Measurements from ENCODE around the gene ZFP28.

Gene ZFP28

DNA sequence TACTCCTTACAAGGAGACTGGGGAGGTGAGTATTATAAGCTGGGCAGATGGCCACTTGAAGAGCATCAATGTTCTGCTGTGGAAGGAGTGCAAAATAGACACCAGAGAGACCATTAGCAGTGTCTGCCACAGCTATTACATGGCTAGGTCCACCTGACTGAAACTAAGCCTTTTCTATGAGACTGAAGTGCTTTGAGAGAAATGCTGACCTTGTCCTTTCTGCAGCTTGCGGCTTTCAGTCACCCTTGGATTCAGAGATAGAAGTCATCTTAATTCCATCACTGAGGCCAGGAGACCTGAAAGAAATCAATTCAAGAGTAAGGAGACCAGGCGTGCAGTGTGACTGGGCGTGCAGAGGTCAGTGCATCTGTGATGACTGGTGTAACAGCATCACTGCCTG is 1.3 kb upstream of the ZFP28 start:
- TF ChIP-seq, protein P1, sequence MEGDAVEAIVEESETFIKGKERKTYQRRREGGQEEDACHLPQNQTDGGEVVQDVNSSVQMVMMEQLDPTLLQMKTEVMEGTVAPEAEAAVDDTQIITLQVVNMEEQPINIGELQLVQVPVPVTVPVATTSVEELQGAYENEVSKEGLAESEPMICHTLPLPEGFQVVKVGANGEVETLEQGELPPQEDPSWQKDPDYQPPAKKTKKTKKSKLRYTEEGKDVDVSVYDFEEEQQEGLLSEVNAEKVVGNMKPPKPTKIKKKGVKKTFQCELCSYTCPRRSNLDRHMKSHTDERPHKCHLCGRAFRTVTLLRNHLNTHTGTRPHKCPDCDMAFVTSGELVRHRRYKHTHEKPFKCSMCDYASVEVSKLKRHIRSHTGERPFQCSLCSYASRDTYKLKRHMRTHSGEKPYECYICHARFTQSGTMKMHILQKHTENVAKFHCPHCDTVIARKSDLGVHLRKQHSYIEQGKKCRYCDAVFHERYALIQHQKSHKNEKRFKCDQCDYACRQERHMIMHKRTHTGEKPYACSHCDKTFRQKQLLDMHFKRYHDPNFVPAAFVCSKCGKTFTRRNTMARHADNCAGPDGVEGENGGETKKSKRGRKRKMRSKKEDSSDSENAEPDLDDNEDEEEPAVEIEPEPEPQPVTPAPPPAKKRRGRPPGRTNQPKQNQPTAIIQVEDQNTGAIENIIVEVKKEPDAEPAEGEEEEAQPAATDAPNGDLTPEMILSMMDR (IDR thresholded peaks at IDR 0.05): no peak
- no peak for DNase-seq (ENCODE audit: low spot score)
- Histone ChIP-seq H3K27ac (no peak overlapping the region), H3K4me3 (peak overlapping the region; percentile 82)

DNA sequence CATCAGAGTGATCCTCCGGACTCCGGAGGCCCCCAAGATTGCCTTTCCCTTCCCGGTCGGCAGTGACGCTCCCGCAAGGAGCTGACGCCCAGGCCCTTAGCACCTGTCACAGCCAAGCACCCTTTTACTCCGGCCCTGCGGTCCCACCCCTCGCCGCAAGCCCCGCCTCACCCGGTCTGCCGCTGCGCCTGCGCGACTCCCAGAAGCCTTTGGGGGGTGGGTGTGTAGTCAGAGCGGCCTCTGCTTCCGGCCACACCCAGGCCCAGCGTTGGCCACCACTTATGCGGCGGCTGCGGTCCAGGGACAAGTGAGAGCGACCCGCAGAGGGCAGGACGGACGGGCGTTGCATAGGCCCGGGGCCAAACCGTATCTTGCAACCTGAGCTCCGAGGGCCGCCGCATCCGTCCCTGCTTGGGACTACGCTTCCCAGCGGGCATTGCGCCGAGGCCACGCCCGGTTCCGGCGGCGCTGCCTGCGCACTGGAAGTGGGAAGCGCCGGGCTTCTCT is 441 bp upstream of the ZFP28 start:
- Histone ChIP-seq H3K4me3 (peak overlapping the region; percentile 82), H3K27ac (peak overlapping the region; percentile 59 to 95)
- DNase-seq (ENCODE audit: low spot score): peak; percentile 95
- TF ChIP-seq, protein P1 (IDR thresholded peaks at IDR 0.05): no peak

DNA sequence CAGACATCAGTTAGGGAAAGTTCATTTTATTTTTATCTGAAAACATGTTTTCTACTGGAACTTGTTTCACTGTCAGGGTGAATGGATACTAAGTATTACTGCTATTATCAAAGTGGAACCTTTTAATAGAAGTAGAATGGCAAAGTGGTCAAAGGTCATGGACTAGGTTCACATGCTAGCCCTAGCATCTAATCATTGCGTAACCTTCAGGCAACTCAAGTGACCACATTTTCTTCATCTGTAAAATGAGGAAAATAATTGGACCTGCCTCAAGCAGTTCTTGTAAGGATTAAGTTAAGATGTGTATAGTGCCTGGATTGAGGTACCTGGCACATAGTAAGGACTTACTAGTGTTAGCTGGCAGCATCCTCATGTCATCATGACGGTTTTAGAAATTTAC is 5.0 kb downstream of the ZFP28 start:
- H3K4me3 ChIP-seq: peak overlapping the region; percentile 13
- H3K27ac ChIP-seq: no peak overlapping the region
- TF ChIP-seq, protein P1 (IDR thresholded peaks at IDR 0.05): no peak
- DNase-seq (ENCODE audit: low spot score): no peak

DNA sequence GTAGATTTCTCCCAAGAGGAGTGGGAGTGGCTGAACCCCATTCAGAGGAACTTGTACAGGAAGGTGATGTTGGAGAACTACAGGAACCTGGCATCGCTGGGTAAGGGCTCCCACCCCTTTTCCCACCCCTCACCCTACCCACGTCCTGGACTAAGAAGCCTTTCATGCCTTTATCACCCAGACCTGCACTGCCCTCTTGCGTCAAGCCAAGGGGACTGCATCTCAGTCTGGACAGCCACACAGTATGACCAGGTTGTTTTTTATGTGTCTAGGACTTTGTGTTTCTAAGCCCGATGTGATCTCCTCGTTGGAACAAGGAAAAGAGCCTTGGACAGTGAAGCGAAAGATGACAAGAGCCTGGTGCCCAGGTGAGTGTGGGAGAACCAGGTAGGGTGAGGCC is 8.8 kb downstream of the ZFP28 start:
- TF ChIP-seq, protein P1 (IDR thresholded peaks at IDR 0.05): no peak
- Histone ChIP-seq H3K27ac (no peak overlapping the region), H3K4me3 (no peak overlapping the region)
- DNase-seq (ENCODE audit: low spot score): no peak

DNA sequence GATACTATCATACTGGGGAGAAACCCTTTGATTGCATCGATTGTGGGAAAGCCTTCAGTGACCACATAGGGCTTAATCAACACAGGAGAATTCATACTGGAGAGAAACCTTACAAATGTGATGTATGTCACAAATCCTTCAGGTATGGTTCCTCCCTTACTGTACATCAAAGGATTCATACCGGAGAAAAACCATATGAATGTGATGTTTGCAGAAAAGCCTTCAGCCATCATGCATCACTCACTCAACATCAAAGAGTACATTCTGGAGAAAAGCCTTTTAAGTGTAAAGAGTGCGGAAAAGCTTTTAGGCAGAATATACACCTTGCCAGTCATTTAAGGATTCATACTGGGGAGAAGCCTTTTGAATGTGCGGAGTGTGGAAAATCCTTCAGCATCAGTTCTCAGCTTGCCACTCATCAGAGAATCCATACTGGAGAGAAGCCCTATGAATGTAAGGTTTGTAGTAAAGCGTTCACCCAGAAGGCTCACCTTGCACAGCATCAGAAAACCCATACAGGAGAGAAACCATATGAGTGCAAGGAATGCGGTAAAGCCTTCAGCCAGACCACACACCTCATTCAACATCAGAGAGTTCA is 15.6 kb downstream of the ZFP28 start:
- H3K4me3 ChIP-seq: peak overlapping the region; percentile 31
- no peak for DNase-seq (ENCODE audit: low spot score)
- TF ChIP-seq, protein P1 (IDR thresholded peaks at IDR 0.05): no peak
- no peak overlapping the region for H3K27ac ChIP-seq

DNA sequence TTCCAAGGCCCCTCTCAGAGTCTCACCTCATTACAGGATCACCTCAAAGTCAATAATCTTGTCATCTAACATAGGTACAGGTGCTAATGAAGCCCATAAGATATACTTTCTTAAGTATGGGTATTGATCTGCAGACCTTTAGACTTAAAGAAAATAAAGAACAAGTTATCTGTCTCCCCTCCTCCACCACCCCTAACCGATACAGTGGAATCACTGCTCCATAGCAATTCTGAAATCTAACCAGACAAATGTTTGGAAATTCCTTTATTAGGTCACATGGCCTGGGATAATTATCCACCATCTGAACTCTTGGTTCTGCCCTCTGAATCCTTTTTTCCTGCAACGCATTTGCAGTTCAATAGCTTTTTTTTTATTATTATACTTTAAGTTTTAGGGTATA is 24.0 kb downstream of the ZFP28 start:
- Histone ChIP-seq H3K27ac (no peak overlapping the region), H3K4me3 (no peak overlapping the region)
- DNase-seq (ENCODE audit: low spot score): no peak
- TF ChIP-seq, protein P1 (IDR thresholded peaks at IDR 0.05): no peak

DNA sequence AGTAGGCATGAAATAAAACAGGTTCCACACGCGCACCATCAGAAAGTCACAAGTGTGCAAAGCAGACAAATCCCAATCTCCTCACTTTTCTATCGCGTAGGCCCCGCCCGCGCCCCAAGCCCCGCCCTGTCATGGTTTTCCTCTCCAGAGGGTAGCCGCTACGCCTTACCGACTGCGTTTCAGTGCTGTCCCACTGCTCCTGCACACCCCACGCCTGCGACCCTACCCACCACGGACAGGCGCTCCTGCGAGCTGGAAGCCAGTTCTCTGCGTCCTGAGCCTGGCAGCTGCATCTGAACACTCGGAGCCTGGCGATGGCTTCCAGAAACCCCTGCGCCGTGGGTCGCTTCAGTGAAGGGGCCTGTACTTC is 28.1 kb downstream of the ZFP28 start:
- Histone ChIP-seq H3K4me3 (peak overlapping the region; percentile 98), H3K27ac (peak overlapping the region; percentile 56 to 91)
- TF ChIP-seq, protein P1 (IDR thresholded peaks at IDR 0.05): no peak
- DNase-seq (ENCODE audit: low spot score): no peak
